T-helper 2 cell treated with Interferon-gamma antibody and Interleukin-4, amounts not matched to agents 100 ng/mL and 5 ng/mL, for 36 hours (primary cell): ENCODE data around the gene DECR2. TPM values are rescaled to one million over a fixed set of nuclear protein-coding genes. Genes with fewer than 3 reads are reported as not detected.
"Not testable (repeated sequence)": the region's sequence is repeated elsewhere in the genome, so short reads cannot be mapped to it uniquely, and the experiment has no call there.

ENCODE experiments used
- intact Hi-C: fragments of 100-400 bp; cut with micrococcal nuclease; formaldehyde crosslinking; loops from one replicate; pipeline ENCODE4 v1.15.1; 2023
- total RNA-seq: library from RNA; stranded (reverse); gene quantifications from 2 replicates; pipeline ENCODE4 v1.2.3, GENCODE V29; 2022

Gene DECR2
- total RNA-seq, 1 donor from 2014 or later = 11.5 TPM

- intact Hi-C loops = no loop called here
These were observed 22.9 kb upstream of the DECR2 start for GRCh38 chr16:378821-379182.

DNA sequence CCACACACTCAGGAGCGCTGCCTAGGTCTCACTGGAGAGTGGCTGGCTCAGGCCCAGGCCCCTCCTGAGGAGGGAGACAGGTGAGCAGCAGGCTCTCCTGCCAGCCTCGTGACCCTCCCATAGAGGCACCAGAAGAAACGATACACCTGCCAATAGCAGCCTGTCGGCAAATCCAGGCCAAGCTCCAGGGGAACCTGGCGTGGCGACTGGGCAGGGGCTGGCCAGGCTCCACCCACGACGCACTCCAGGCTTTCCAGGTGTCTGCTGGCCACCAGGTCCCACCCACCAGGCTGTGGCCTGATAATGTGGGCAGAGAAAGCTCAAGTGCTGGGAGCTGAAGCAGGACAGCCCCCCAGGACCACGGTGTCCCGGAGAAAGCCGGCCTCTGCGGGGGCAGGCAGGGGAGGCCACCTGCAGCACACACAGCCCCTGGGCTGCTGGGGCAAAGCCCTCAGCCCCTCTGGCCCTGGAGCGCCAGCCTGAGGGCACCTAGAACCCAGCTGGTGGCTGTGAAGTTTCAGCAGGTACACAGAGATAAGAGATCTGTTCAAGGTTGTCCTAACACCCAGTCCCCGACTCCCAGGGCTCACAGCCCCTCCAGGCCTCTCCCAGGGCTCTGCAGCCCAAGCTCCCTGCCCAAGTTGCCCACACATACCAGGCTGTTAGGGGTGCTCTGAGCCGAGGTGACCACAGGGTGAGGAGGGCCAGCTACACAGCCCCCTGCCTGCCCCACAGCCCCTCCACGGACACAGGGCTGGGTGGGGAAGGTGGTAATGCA lies 22.3 kb upstream of the DECR2 start:
- intact Hi-C loops = no loop called here

DNA sequence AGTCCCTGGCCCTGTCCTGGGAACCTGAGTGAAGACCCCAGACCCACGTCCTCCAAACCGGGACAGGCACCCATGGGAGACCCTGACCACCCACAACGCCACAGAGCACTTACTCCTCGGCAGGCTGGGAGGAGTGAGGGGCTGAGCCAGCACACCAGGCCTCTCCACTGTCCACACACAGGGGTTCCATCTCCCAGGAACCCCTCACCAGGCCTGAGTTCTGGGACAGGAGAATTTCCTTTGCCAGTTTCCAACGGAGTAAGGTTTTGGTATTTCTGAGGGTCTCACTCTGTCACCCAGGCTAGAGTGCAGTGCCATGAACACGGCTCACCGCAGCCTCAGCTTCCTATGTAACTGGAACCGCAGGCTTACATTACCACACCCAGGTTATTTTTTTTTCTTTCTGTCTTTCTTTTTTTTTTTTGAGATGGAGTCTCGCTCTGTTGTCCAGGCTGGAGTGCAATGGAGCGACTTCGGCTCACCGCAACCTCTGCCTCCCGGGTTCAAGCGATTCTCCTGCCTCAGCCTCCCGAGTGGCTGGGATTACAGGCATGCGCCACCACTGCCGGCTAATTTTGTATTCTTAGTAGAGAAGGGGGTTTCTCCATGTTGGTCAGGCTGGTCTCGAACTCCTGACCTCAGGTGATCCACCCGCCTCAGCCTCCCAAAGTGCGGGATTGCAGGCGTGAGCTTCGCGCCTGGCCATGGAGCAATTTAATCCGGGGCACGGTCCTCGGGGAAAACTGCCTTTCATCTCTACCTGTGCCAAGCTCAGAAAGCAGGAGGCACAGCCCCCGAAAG lies 21.5 kb upstream of the DECR2 start:
- intact Hi-C loops = loop anchor here (5.0 kb wide), 1 partner anchor 207 kb away; no protein-coding TSS in a partner anchor

DNA sequence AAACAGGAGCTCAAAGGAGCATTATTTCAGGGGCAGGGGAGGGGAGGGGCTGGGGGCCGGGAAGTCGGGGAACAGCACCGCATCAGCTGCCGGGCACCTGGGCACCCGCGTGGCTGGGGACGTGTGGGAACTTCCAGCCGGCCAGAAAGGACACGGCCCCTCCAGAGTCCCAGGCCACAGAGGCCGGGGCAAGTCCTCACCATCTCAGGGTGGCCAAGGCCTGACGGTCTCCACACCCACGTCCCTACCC lies 21.0 kb upstream of the DECR2 start:
- intact Hi-C loops = loop anchor here (1.0 to 5.0 kb wide), 2 partner anchors 21 to 207 kb away; partner anchors contain the start of gene DECR2

DNA sequence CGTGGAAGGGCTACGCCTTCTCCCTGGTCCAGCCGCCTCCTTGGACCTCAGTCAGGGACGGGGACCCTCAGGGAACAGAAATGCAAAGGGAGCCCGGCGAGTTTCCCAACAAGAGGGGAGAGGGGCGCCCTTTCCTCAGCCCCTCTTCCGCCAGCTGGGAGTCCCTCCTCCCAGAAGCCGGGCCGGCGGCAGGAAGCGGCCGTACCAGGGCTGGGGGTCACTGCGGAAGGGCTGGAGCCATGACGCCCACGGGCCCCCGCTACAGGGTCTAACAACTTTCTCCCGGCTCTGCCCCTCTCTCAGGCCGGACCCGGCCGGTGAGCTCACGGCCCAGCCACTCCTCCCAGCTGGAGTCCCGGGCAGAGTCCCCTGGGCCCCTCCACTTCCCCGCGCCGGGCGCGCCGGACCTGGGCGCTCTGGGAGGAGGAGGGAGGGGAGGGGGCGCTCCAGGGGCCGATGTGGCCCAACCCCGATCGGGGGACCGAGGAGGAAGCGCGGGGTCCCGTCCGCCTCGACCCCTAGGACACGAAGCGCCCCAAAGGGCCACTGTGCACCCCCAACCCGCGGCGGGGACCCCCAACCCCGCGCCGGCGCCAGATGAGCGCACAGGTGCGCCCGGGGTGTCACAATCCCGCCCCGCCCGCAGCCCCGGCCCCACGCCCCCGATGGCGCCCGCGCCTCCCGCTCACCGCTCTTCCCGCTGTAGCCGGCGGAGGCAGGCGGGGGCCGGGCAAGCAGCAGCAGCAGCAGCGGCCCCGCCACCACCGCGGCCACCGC lies 20.5 kb upstream of the DECR2 start:
- intact Hi-C loops = loop anchor here (1.0 to 5.0 kb wide), 2 partner anchors 20 to 206 kb away; partner anchors contain the start of gene DECR2

GRCh38 chr16:381789-382717 lies 19.6 kb upstream of the DECR2 start, which contains the start of gene PGAP6:
PGAP6 (minus strand) TSS chr16:381978; CDS start chr16:381821, 157 bp downstream.
- intact Hi-C loops = loop anchor here (1.0 to 5.0 kb wide), 3 partner anchors 19 to 205 kb away; partner anchors contain the start of genes DECR2 and RAB11FIP3

- intact Hi-C loops = loop anchor here (2.0 to 5.0 kb wide), 2 partner anchors 41 to 204 kb away; partner anchors contain the start of gene RAB11FIP3
These were observed 18.2 kb upstream of the DECR2 start for GRCh38 chr16:383326-384051.

- intact Hi-C loops = no loop called here
These were observed 15.0 kb upstream of the DECR2 start for GRCh38 chr16:386641-387156.

DNA sequence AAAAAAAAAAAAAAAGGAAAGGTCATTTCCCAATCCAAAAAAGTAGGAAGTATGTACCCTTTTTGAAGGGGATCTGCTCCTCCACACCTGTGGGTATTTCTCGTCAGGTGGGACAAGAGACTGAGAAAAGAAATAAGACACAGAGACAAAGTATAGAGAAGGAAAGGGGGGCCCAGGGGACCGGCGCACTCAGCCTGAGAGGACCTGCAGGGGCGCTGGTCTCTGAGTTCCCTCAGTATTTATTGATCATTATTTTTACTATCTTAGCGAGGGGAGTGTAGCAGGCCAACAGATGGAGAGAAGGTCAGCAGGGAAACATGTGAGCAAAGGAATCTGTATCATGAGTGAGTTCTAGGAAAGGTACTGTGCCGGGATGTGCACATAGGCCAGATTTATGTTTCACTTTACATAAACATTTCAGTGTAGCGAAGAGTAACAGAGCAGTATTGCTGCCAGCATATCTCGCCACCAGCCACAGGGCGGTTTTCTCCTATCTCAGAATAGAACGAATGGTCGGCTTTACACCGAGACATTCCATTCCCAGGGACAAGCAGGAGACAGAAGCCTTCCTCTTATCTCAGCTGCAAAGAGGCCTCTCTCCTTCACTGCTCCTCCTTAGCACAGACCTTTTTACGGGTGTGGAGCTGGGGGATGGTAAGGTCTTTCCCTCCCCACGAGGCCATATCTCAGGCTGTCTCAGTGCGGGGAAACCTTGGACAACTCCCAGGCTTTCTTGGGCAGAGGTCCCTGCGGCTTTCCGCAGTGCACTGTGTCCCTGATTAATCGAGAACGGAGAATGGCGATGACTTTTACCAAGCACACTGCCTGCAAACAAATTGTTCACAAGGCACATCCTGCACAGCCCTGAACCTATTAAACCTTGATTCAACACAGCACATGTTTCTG lies 13.7 kb upstream of the DECR2 start:
- intact Hi-C loops = not testable (repeated sequence)

GRCh38 chr16:389352-389751 lies 12.3 kb upstream of the DECR2 start:
- intact Hi-C loops = no loop called here

GRCh38 chr16:391885-392335 lies 9.8 kb upstream of the DECR2 start:
- intact Hi-C loops = no loop called here

GRCh38 chr16:392450-393030 lies 9.1 kb upstream of the DECR2 start:
- intact Hi-C loops = no loop called here

DNA sequence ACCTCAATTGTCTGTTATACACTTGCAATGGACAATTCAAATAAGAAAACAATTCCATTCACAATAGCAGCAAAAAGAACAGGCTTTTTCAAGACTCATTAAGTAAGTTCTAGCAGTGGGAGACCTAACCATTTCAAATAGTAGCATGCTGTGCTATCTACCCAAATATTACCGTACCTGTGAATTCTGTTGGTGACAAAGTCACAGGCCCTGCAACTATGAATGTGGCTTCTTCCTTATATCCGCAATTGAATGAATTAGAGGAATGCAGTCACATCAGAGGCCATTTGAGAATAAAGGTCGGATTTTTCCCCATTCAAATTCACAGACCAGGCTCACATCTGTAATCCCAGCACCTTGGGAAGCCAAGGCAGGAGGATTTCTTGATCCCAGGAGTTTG lies 5.5 kb upstream of the DECR2 start:
- intact Hi-C loops = no loop called here

DNA sequence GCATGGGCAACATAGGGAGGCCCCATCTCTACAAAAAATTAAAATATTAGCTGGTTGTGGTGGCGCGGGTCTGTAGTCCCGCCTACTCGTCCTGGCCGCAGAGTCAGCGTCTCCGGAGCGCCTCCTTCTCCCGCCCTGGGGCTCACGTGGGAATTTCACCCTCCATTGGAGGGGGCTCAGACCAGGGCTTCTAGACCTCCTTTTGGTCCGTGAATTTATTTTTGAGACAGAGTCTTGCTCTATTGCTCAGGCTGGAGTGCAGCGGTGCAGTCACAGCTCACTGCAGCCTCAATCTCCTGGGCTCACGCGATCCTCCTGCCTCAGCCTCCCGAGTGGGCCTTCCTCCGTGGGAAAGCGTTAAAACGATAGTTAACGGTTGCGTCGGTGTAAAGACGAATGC lies 5.1 kb upstream of the DECR2 start:
- intact Hi-C loops = no loop called here

DNA sequence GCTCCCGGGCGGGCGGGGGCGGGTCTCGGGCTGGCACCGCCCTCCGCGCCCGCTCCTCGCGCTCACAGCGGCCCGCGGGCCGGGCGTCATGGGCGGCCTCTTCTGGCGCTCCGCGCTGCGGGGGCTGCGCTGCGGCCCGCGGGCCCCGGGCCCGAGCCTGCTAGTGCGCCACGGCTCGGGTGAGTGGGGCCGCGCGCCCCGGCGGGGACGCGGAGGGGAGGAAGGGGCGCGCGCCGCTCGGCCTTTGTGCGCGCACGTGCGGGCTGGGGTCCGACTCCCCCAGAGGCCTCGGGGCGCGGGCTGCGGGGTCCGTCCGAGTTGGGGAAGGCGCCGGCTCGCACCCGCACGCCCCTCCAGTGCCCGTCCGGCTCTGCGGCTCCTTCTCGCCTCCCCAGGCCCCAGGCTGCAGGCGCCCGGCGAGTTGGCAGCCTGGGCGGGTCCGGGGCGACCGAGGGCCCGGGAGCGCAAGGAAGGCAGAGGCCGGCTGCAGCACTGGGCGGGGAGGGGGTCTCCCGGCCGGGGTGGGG lies 4.5 kb upstream of the DECR2 start, which contains the start of gene NME4:
Gene NME4 (plus strand): TSS at position 65 of the 527 bp plus-strand sequence. CDS start 24 bp downstream, at position 89.
- intact Hi-C loops = no loop called here

- intact Hi-C loops = no loop called here
These were observed 3.9 kb upstream of the DECR2 start for GRCh38 chr16:397736-398332.
